Fibroblast of lung (primary cell): ENCODE data around the gene PRAMEF12. TPM values are rescaled to one million over a fixed set of nuclear protein-coding genes. Genes with fewer than 3 reads are reported as not detected.

Source experiments
- DNase-seq, 2 donors: peaks; one replicate each; pipeline versions ENCODE4 v3.0.0 to v3.0.0-alpha.2; 2010; ENCODE audit warnings: low read depth in 2 of 2
- H2AFZ ChIP-seq: 2 replicates; pipeline ENCODE4 v1.5.1; 2012; ENCODE audit warnings: low read length, control low read depth, inconsistent platforms
- H3K27ac ChIP-seq: 2 replicates; pipeline ENCODE4 v1.5.1; 2011; ENCODE audit warnings: low read length, control low read depth; ENCODE audit not compliant: insufficient read depth
- H3K27me3 ChIP-seq: 2 replicates; pipeline ENCODE4 v1.5.1; 2011; ENCODE audit warnings: mild to moderate bottlenecking, low read length; ENCODE audit not compliant: control insufficient read depth, insufficient read depth
- H3K36me3 ChIP-seq: 2 replicates; pipeline ENCODE4 v1.5.1; 2011; ENCODE audit warnings: low read length; ENCODE audit not compliant: control insufficient read depth, insufficient read depth
- H3K4me1 ChIP-seq: 2 replicates; pipeline ENCODE4 v1.5.1; 2011; ENCODE audit warnings: low read length; ENCODE audit not compliant: control insufficient read depth, insufficient read depth; ENCODE audit errors: extremely low read depth
- H3K4me2 ChIP-seq: 2 replicates; pipeline ENCODE4 v1.5.1; 2011; ENCODE audit warnings: low read length, control low read depth; ENCODE audit not compliant: insufficient read depth; ENCODE audit errors: extremely low read depth
- H3K4me3 ChIP-seq, 4 experiments: fragments of 200-600 bp in 1 of 4; sonication (generic) in 1 of 4; replicated peaks in 1 of 4; 2 replicates each; pipeline ENCODE4 v1.5.1; 2011 to 2016; ENCODE audit warnings: low read length in 4 of 4, low read depth in 3 of 4, mild to moderate bottlenecking in 3 of 4, control low read depth in 2 of 4, inconsistent platforms in 1 of 4, mixed read lengths in 1 of 4; ENCODE audit not compliant: insufficient read depth in 1 of 4; ENCODE audit errors: control extremely low read depth in 1 of 4
- H3K79me2 ChIP-seq: 2 replicates; pipeline ENCODE4 v1.5.1; 2012; ENCODE audit warnings: mild to moderate bottlenecking, low read length, inconsistent platforms; ENCODE audit not compliant: control insufficient read depth, insufficient read depth
- H3K9ac ChIP-seq: 2 replicates; pipeline ENCODE4 v1.5.1; 2011; ENCODE audit warnings: mild to moderate bottlenecking, low read length, control low read depth; ENCODE audit not compliant: insufficient read depth
- H3K9me3 ChIP-seq: 2 replicates; pipeline ENCODE4 v1.5.1; 2012; ENCODE audit warnings: low read depth, low read length; ENCODE audit not compliant: control insufficient read depth, insufficient read depth
- H4K20me1 ChIP-seq: 2 replicates; pipeline ENCODE4 v1.5.1; 2011; ENCODE audit warnings: low read length; ENCODE audit not compliant: control insufficient read depth, insufficient read depth; ENCODE audit errors: extremely low read depth
- EZH2 ChIP-seq: IDR thresholded peaks from 2 replicates; pipeline ENCODE4 v1.5.1; 2012; ENCODE audit warnings: low read length, control low read depth, mild to moderate bottlenecking; ENCODE audit errors: missing control alignments
- polyA plus RNA-seq, 2 donors: library from polyadenylated mRNA; depleted of rRNA in 1 of 2; stranded (reverse) in 1 of 2; unstranded in 1 of 2; fragments of >200 nt; gene quantifications; 2 replicates each; pipeline ENCODE4 v1.2.1, GENCODE V29; 2011 to 2012; ENCODE audit warnings: missing spikeins in 1 of 2
- total RNA-seq: library from RNA; depleted of rRNA; stranded (reverse); fragments of >200 nt; gene quantifications from 2 replicates; pipeline ENCODE4 v1.2.1, GENCODE V29; 2014
- TF ChIP-seq, protein P1 (sequence below), 2 donors: IDR thresholded peaks in 1 of 2; conservative IDR thresholded peaks in 1 of 2; 1 replicate in 1 of 2; 2 replicates in 1 of 2; pipeline ENCODE4 v1.5.1; 2011 to 2012; ENCODE audit warnings: low read length in 2 of 2, control low read depth in 1 of 2, inconsistent platforms in 1 of 2, low read depth in 1 of 2, mild to moderate bottlenecking in 1 of 2

Gene PRAMEF12
- total and polyA plus RNA-seq, 2 donors (not counting 1 experiment from before 2014, with no cell fraction given), result not detected

DNA sequence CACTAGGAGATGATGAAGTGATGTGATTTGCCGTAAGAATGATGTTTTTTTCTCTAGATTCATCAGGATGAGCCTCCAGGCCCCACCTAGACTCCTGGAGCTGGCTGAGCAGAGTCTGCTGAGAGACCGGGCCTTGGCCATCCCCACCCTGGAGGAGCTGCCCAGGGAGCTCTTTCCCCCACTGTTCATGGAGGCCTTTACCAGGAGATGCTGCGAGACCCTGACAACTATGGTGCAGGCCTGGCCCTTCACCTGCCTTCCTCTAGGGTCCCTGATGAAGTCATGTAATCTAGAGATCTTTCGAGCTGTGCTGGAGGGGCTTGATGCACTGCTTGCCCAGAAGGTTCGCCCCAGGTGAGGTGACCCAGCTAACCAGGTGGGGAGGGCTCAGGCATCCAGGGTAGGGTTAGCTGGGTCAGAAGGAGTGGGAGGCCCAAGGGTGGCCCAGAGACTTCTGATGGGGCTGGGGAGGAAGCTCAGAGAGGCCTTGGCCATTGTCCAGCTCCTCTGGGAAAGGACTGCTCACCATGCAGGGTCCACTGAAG, 1.3 kb downstream of the PRAMEF12 start:
- Histone ChIP-seq H3K79me2 (no peaks in the 10 kb centered on the region), H3K4me1 (no peaks in the 10 kb centered on the region), H3K4me2 (no peak overlapping the region), H2AFZ (no peak overlapping the region), H3K36me3 (no peaks in the 10 kb centered on the region), H3K27ac (no peak overlapping the region), H3K27me3 (no peaks in the 10 kb centered on the region), H4K20me1 (no peaks in the 10 kb centered on the region), H3K9ac (no peak overlapping the region), H3K4me3 (no peak overlapping the region), H3K9me3 (no peaks in the 10 kb centered on the region)
- no peak for DNase-seq
- TF ChIP-seq, protein P1, sequence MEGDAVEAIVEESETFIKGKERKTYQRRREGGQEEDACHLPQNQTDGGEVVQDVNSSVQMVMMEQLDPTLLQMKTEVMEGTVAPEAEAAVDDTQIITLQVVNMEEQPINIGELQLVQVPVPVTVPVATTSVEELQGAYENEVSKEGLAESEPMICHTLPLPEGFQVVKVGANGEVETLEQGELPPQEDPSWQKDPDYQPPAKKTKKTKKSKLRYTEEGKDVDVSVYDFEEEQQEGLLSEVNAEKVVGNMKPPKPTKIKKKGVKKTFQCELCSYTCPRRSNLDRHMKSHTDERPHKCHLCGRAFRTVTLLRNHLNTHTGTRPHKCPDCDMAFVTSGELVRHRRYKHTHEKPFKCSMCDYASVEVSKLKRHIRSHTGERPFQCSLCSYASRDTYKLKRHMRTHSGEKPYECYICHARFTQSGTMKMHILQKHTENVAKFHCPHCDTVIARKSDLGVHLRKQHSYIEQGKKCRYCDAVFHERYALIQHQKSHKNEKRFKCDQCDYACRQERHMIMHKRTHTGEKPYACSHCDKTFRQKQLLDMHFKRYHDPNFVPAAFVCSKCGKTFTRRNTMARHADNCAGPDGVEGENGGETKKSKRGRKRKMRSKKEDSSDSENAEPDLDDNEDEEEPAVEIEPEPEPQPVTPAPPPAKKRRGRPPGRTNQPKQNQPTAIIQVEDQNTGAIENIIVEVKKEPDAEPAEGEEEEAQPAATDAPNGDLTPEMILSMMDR (conservative IDR thresholded peaks at IDR 0.05 in 1 of 2, IDR thresholded peaks at IDR 0.05 in 1 of 2; ENCODE audit: low read depth in 1 of 2, low read length in 2 of 2), result no peak
- no peak for TF ChIP-seq EZH2

DNA sequence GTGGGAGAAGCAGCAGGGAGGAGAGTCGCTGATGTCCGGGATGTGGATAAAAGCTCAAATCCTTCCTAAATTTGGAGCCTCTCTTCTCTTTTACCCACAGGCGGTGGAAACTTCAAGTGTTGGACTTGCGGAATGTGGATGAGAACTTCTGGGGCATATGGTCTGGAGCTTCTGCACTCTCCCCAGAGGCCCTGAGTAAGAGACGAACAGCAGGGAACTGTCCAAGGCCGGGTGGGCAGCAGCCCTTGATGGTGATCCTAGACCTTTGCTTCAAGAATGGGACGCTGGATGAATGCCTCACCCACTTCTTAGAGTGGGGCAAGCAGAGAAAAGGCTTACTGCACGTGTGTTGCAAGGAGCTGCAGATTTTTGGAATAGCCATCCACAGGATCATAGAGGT, 1.9 kb downstream of the PRAMEF12 start:
- no peak overlapping the region for H3K27ac ChIP-seq
- no peaks in the 10 kb centered on the region for H3K4me1 ChIP-seq
- H3K4me3 ChIP-seq, result no peak overlapping the region
- no peak overlapping the region for H3K9ac ChIP-seq
- DNase-seq, result no peak
- H3K4me2 ChIP-seq, result no peak overlapping the region
- no peaks in the 10 kb centered on the region for H3K36me3 ChIP-seq
- TF ChIP-seq, protein P1 (conservative IDR thresholded peaks at IDR 0.05 in 1 of 2, IDR thresholded peaks at IDR 0.05 in 1 of 2; ENCODE audit: low read depth in 1 of 2, low read length in 2 of 2), result no peak
- H2AFZ ChIP-seq, result no peak overlapping the region
- no peaks in the 10 kb centered on the region for H3K79me2 ChIP-seq
- H3K27me3 ChIP-seq, result no peaks in the 10 kb centered on the region
- H3K9me3 ChIP-seq, result no peaks in the 10 kb centered on the region
- H4K20me1 ChIP-seq, result no peaks in the 10 kb centered on the region

DNA sequence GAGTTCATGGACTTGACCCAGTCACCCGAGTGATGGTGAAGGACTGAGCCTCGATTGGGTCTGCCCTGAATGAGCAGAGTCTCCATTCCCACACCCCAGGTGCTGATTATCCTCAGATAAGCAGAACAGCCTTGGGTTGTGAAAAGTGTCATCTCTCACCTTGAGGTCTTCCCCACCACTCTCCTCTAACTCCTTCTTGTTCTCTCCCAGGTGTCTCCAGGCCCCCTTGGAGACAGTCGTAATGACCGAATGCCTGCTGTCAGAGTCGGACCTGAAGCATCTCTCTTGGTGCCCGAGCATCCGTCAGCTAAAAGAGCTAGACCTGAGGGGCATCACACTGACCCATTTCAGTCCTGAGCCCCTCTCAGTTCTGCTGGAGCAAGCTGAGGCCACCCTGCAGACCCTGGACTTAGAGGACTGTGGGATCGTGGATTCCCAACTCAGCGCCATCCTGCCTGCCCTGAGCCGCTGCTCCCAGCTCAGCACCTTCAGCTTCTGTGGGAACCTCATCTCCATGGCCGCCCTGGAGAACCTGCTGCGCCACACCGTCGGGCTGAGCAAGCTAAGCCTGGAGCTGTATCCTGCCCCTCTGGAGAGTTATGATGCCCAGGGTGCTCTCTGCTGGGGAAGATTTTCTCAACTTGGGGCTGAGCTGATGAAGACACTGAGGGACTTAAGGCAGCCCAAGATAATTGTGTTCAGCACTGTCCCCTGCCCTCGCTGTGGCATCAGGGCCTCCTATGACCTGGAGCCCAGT, 3.4 kb downstream of the PRAMEF12 start:
- no peaks in the 10 kb centered on the region for H3K9me3 ChIP-seq
- no peaks in the 10 kb centered on the region for H4K20me1 ChIP-seq
- H3K4me1 ChIP-seq, result no peaks in the 10 kb centered on the region
- TF ChIP-seq EZH2, result no peak
- H3K36me3 ChIP-seq, result no peaks in the 10 kb centered on the region
- H3K79me2 ChIP-seq, result no peaks in the 10 kb centered on the region
- DNase-seq, result no peak
- H3K4me3 ChIP-seq, result no peak overlapping the region
- no peak overlapping the region for H3K9ac ChIP-seq
- no peak overlapping the region for H2AFZ ChIP-seq
- H3K27me3 ChIP-seq, result no peaks in the 10 kb centered on the region
- H3K27ac ChIP-seq, result no peak overlapping the region
- H3K4me2 ChIP-seq, result no peak overlapping the region
